PC-9 (cell line): ENCODE measurements around the gene BMAL1.
A peak's percentile ranks its signal among the peaks of the same experiment; 100 is the strongest.

Experiments
- EZH2 ChIP-seq: fragments of 200-600 bp; sonication (generic); IDR thresholded peaks from 2 replicates; pipeline ENCODE4 v1.8.0; 2017; ENCODE audit warnings: antibody characterized with exemption, low read depth
- TF ChIP-seq, protein P1 (sequence below): fragments of 200-600 bp; sonication (generic); conservative IDR thresholded peaks from 2 replicates; pipeline ENCODE4 v1.6.1; 2017; ENCODE audit warnings: mixed run types, antibody characterized with exemption, mild to moderate bottlenecking, moderate library complexity

DNA sequence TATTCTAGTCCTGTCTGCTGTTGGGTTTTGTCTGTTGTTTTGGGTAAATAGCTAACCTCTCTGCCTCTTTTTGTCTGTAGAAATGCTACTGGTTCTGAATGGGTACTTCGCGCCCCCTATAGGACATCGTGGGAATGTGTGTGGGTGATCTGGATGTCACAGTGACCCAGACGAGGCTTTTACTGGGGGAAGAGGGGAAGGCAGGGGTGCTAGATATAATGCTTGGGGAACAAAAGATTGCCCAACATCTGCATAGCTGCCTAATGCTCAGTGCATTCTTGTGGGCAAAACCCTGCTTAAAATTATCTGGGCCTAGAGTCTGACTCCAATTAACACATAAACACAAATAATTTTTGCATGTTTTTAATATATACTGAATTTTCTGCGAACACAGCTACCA, 57.7 kb downstream of the BMAL1 start:
- TF ChIP-seq, protein P1, sequence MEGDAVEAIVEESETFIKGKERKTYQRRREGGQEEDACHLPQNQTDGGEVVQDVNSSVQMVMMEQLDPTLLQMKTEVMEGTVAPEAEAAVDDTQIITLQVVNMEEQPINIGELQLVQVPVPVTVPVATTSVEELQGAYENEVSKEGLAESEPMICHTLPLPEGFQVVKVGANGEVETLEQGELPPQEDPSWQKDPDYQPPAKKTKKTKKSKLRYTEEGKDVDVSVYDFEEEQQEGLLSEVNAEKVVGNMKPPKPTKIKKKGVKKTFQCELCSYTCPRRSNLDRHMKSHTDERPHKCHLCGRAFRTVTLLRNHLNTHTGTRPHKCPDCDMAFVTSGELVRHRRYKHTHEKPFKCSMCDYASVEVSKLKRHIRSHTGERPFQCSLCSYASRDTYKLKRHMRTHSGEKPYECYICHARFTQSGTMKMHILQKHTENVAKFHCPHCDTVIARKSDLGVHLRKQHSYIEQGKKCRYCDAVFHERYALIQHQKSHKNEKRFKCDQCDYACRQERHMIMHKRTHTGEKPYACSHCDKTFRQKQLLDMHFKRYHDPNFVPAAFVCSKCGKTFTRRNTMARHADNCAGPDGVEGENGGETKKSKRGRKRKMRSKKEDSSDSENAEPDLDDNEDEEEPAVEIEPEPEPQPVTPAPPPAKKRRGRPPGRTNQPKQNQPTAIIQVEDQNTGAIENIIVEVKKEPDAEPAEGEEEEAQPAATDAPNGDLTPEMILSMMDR, result peak; percentile 74
- TF ChIP-seq EZH2, result no peak
